ENCODE measurements around the gene SLC6A8.

Gene SLC6A8

GRCh38 chrX:153648358-153649177, 39.2 kb upstream of the SLC6A8 start:
- no peak for DNase-seq

GRCh38 chrX:153649178-153649914, 38.4 kb upstream of the SLC6A8 start:
- peak; percentile 23 for DNase-seq

- DNase-seq = no peak
Measured at GRCh38 chrX:153649915-153650782, 37.6 kb upstream of the SLC6A8 start.

GRCh38 chrX:153650959-153651358, 36.8 kb upstream of the SLC6A8 start:
- DNase-seq = no peak

GRCh38 chrX:153651540-153652079, 36.1 kb upstream of the SLC6A8 start:
- DNase-seq = no peak

GRCh38 chrX:153653556-153653955, 34.2 kb upstream of the SLC6A8 start:
- no peak for DNase-seq

- no peak for DNase-seq
Measured at GRCh38 chrX:153657161-153657560, 30.6 kb upstream of the SLC6A8 start.

GRCh38 chrX:153659268-153659667, 28.5 kb upstream of the SLC6A8 start:
- DNase-seq = no peak

GRCh38 chrX:153662266-153662665, 25.5 kb upstream of the SLC6A8 start:
- no peak for DNase-seq

- DNase-seq = no peak
Measured at GRCh38 chrX:153665726-153666306, 21.9 kb upstream of the SLC6A8 start.

- DNase-seq = no peak
Measured at GRCh38 chrX:153667281-153667955, 20.3 kb upstream of the SLC6A8 start.

GRCh38 chrX:153667956-153668396, 19.8 kb upstream of the SLC6A8 start:
- DNase-seq = peak; percentile 68

- DNase-seq = no peak
Measured at GRCh38 chrX:153668423-153669173, 19.1 kb upstream of the SLC6A8 start.

- DNase-seq = peak; percentile 16
Measured at GRCh38 chrX:153669174-153669890, 18.4 kb upstream of the SLC6A8 start.

GRCh38 chrX:153669901-153670731, 17.6 kb upstream of the SLC6A8 start:
- DNase-seq = no peak

- DNase-seq = no peak
Measured at GRCh38 chrX:153670748-153671588, 16.8 kb upstream of the SLC6A8 start.

- DNase-seq = no peak
Measured at GRCh38 chrX:153671589-153672530, 15.9 kb upstream of the SLC6A8 start.

Data from NCI-H1436 (cell line).